Tibial artery (tissue), 4 donors: ENCODE results near the gene DNAAF1.

ENCODE experiments used
- DNase-seq, 2 donors: peaks; one replicate each; pipeline ENCODE4 v3.0.0-alpha.2; 2019
- H3K27ac ChIP-seq, 2 donors: fragments of 200-600 bp; sonication (generic) in 1 of 2; 1 replicate in 1 of 2; 2 replicates in 1 of 2; pipeline ENCODE4 v1.5.1; 2018 to 2019; ENCODE audit warnings: mild to moderate bottlenecking in 1 of 2
- H3K27me3 ChIP-seq, 2 donors: fragments of 200-600 bp; sonication (generic) in 1 of 2; one replicate each; pipeline versions ENCODE4 v1.5.1 to v1.6.0; 2016 to 2019
- H3K36me3 ChIP-seq, 3 donors: fragments of 200-600 bp; sonication (generic) in 2 of 3; one replicate each; pipeline ENCODE4 v1.5.1; 2016 to 2019; ENCODE audit warnings: mild to moderate bottlenecking in 2 of 3
- H3K4me1 ChIP-seq, 4 donors: fragments of 200-600 bp; sonication (generic) in 2 of 4; 1 replicate in 3 of 4; 2 replicates in 1 of 4; pipeline ENCODE4 v1.5.1; 2016 to 2019
- H3K4me3 ChIP-seq, 2 donors: fragments of 200-600 bp; sonication (generic) in 1 of 2; 1 replicate in 1 of 2; 2 replicates in 1 of 2; pipeline ENCODE4 v1.5.1; 2018 to 2019; ENCODE audit warnings: mild to moderate bottlenecking in 2 of 2
- H3K9me3 ChIP-seq, 3 donors: fragments of 200-600 bp; sonication (generic) in 1 of 3; one replicate each; pipeline ENCODE4 v1.5.1; 2016 to 2019
- intact Hi-C: fragments of 100-400 bp; cut with DNase I; formaldehyde crosslinking; loops from one replicate; pipeline ENCODE4 v1.15.0; 2023; ENCODE audit warnings: low total_unique reads
- TF ChIP-seq, protein P1 (sequence below), 2 experiments: fragments of 200-600 bp in 1 of 2; fragments of 450-650 bp in 1 of 2; IDR thresholded peaks; one replicate each; pipeline ENCODE4 v1.5.1; 2017 to 2019; ENCODE audit warnings: antibody characterized with exemption in 2 of 2, mild to moderate bottlenecking in 1 of 2, moderate library complexity in 1 of 2

The DNAAF1 gene

DNA sequence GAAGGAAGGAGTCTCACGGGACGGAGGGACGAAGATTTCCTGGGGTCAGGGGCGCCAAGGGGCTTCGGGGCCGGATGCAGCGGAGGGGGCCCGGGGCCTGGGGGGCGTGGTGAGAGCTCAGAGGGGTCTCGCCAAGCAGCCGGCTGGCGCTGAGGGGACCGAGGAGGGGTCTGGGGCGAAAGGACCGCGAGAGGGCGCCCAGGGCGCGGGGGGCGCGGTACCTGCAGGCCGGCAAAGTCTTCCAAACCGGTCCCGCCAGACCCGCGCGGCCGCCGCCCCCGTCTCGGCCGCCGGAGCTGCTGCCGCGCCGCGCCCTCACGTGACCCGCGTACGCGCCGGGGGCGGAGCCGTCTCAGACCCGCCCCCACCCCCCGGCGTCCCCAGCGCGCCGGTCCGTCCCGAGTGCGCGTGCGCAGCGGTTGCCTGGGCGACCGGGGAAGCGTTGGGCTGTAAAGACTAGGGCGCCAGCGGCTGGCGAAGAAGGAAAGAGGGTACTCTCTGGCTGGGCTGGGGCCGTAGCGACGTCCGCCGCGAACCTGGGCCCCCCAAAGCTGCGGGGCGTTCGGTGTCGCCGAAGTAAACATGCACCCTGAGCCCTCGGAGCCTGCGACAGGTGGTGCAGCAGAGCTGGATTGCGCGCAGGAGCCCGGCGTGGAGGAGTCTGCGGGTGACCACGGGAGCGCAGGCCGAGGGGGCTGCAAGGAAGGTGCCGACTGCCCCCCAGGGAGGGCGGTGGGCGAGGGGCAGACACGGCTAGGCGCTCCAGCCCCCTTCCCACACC, at the start of gene DNAAF1, which contains the start of gene HSDL1:
TSS of gene DNAAF1 (plus strand) at position 450 of the 781 bp plus-strand sequence. CDS start at position 583, 133 bp downstream.
TSS of gene HSDL1 (minus strand) at position 319 of the 781 bp plus-strand sequence. CDS start 13,856 bp downstream, outside the sequence.
- Histone ChIP-seq H3K36me3 (no peaks in the 10 kb centered on the region), H3K27ac (peak within 1 kb of the TSS; percentile 68 to 77), H3K4me3 (peak within 1 kb of the TSS; percentile 72 to 89), H3K27me3 (no peaks in the 10 kb centered on the region), H3K4me1 (peaks cover 0 to 21% (median 13%) of the 10 kb centered on the region in 4 donors), H3K9me3 (no peaks in the 10 kb centered on the region)
- TF ChIP-seq, protein P1, sequence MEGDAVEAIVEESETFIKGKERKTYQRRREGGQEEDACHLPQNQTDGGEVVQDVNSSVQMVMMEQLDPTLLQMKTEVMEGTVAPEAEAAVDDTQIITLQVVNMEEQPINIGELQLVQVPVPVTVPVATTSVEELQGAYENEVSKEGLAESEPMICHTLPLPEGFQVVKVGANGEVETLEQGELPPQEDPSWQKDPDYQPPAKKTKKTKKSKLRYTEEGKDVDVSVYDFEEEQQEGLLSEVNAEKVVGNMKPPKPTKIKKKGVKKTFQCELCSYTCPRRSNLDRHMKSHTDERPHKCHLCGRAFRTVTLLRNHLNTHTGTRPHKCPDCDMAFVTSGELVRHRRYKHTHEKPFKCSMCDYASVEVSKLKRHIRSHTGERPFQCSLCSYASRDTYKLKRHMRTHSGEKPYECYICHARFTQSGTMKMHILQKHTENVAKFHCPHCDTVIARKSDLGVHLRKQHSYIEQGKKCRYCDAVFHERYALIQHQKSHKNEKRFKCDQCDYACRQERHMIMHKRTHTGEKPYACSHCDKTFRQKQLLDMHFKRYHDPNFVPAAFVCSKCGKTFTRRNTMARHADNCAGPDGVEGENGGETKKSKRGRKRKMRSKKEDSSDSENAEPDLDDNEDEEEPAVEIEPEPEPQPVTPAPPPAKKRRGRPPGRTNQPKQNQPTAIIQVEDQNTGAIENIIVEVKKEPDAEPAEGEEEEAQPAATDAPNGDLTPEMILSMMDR (IDR thresholded peaks at IDR 0.05) = no peak
- peak; percentile 79 to 93 for DNase-seq
- intact Hi-C loops = no loop called here

DNA sequence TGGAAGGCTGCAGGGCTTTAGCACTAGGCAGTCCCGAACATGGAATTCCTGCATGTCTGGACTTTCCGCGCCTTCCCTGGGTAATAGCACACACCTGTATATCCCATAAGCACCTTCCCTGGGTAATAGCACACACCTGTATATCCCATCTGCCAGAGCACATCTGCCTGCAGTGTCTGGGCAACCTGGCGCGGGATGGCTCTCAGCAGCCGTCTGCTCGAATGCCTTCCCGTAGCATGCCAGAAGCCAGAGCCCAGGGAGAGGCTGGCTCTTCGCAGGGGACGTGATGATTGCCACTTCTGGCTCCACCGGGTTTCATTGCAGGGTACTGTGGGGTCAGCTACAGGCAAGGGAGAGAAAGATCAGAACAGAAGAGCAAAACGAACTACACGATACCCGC, 49.6 kb upstream of the DNAAF1 start:
- H3K27ac ChIP-seq = no peak overlapping the region
- intact Hi-C loops = no loop called here

DNA sequence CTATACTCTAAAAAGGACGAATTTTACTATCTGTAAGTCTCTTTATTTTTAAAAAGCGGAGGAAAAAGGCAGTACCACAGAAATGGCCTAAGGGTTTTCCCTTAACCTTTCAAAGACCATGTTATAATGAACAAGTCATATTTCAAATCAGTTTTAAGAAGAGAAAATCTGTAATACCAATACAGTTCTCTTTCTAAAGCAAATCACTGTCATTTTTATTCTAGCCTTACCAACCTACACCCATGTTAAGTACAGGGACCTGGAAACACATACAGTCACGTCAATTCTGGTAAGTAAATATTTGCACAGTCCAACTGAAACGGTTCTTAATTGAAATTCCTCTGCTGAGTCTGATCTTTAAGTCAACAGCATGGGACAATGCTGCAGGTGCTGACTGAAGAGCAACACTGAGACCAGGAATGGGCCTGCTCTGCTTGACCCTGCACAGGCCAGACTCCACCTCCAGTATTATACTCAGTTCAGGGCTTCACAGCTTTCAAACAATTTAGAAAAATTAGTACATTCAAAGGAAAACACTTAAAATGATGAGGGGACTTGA, 48.6 kb upstream of the DNAAF1 start:
- Histone ChIP-seq H3K4me1 (no peaks in the 10 kb centered on the region), H3K27me3 (no peaks in the 10 kb centered on the region), H3K27ac (no peak overlapping the region), H3K4me3 (no peak overlapping the region), H3K36me3 (peaks cover 53 to 97% (median 71%) of the 10 kb centered on the region in 3 donors), H3K9me3 (no peaks in the 10 kb centered on the region)
- intact Hi-C loops = no loop called here
- DNase-seq = no peak
- TF ChIP-seq, protein P1 (IDR thresholded peaks at IDR 0.05) = no peak

More for the DNA sequence above, 49.6 kb upstream of the DNAAF1 start:
- Histone ChIP-seq H3K4me3 (no peak overlapping the region), H3K36me3 (peaks cover 64 to 99% (median 76%) of the 10 kb centered on the region in 3 donors), H3K27me3 (no peaks in the 10 kb centered on the region), H3K4me1 (no peaks in the 10 kb centered on the region), H3K9me3 (no peaks in the 10 kb centered on the region)
- TF ChIP-seq, protein P1 (IDR thresholded peaks at IDR 0.05) = no peak
- DNase-seq = no peak

DNA sequence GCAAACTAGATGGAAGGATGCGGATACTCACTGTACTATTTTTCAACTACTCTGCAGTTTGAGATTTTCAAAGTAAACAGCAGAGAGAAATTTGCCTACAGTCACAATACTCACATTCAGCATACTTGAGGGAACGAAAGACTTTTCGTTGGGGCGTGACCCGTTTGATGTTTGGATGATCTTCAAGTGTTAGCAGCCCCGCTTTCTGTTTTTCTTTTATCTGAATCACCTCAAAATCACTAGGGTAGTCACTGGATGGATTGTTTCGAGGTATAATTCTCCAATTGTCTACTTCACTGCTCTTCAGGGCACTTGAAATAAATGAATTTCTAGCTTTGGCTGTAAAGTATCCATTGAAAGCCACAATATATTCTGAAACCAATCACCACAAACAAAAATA, 46.2 kb upstream of the DNAAF1 start:
- Histone ChIP-seq H3K4me3 (no peak overlapping the region), H3K4me1 (peaks cover 0 to 8% (median 4%) of the 10 kb centered on the region in 4 donors), H3K27ac (no peak overlapping the region), H3K36me3 (peaks cover 29 to 78% (median 49%) of the 10 kb centered on the region in 3 donors), H3K9me3 (no peaks in the 10 kb centered on the region), H3K27me3 (no peaks in the 10 kb centered on the region)
- TF ChIP-seq, protein P1 (IDR thresholded peaks at IDR 0.05) = no peak
- DNase-seq = no peak
- intact Hi-C loops = no loop called here

DNA sequence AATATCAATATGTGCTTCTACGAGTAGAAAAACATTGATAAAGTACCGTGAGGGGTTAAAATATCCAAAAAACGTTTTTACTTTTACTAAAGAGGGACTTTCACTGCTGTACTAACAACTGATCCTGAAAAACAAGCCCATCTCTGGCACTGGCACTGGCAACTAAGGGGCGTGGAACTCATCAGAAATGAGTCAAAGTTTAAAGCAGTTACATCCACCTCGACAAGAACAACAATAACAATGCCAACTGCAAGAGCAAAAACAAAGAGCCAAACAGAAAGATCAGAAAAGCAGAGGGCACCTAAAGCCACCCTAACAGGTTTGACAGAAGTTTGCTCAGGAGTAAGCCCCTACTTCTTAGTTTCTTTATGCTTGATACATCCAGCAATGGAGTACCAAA, 41.4 kb upstream of the DNAAF1 start:
- H3K9me3 ChIP-seq = no peaks in the 10 kb centered on the region
- intact Hi-C loops = no loop called here
- H3K4me3 ChIP-seq = no peak overlapping the region
- DNase-seq = no peak
- TF ChIP-seq, protein P1 (IDR thresholded peaks at IDR 0.05) = no peak
- peaks cover 0 to 15% (median 7%) of the 10 kb centered on the region in 4 donors for H3K4me1 ChIP-seq
- no peaks in the 10 kb centered on the region for H3K27me3 ChIP-seq
- H3K27ac ChIP-seq = no peak overlapping the region
- H3K36me3 ChIP-seq = peaks cover 3 to 49% (median 16%) of the 10 kb centered on the region in 3 donors
